ENCODE measurements around the gene ACAA1. TPM values are rescaled to one million over a fixed set of nuclear protein-coding genes. Genes with fewer than 3 reads are reported as not detected.

ACAA1 gene
- total RNA-seq, 1 experiment from 2014 or later, result 58.9 TPM

DNA sequence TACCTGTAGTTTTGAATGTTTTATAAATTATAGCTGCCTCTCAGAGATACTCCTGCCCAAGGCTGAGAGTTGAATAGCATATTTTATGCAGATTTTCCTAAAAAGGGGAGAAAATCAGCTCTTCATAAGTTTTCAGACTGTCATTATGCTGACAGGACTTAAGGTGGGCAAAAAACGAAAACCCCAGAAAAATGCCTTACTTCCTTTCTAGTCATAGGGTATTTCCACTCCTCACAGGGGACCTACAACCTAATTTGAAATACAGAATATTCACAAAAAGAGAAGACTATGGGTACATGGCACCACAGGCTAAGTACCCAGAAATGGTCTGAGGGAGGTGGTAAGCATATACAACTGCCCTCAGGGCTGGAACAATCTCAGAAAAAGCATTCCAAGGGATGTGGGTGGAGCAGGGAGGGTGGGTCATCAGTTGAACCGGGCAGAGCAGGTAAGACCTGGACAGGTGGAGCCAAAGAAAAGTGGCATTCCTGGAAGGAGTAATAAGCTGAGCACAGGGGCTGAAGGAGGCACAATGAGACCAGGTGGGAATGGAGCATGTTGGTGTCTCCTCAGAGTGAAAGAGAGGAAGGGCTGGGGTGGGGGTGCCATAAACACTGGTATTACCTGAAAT is 17.8 kb upstream of the ACAA1 start:
- no peak for TF ChIP-seq EZH2 (IDR thresholded peaks at IDR 0.05; ENCODE audit: low read depth)
- TF ChIP-seq, protein P1, sequence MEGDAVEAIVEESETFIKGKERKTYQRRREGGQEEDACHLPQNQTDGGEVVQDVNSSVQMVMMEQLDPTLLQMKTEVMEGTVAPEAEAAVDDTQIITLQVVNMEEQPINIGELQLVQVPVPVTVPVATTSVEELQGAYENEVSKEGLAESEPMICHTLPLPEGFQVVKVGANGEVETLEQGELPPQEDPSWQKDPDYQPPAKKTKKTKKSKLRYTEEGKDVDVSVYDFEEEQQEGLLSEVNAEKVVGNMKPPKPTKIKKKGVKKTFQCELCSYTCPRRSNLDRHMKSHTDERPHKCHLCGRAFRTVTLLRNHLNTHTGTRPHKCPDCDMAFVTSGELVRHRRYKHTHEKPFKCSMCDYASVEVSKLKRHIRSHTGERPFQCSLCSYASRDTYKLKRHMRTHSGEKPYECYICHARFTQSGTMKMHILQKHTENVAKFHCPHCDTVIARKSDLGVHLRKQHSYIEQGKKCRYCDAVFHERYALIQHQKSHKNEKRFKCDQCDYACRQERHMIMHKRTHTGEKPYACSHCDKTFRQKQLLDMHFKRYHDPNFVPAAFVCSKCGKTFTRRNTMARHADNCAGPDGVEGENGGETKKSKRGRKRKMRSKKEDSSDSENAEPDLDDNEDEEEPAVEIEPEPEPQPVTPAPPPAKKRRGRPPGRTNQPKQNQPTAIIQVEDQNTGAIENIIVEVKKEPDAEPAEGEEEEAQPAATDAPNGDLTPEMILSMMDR (conservative IDR thresholded peaks at IDR 0.05), result no peak
- Histone ChIP-seq H4K20me1 (ENCODE audit: insufficient read depth) (no peaks in the 10 kb centered on the region), H2AFZ (no peak overlapping the region), H3K27me3 (ENCODE audit: insufficient read depth, low read depth) (no peaks in the 10 kb centered on the region), H3K9me3 (ENCODE audit: insufficient read depth, low read depth) (no peaks in the 10 kb centered on the region), H3K4me1 (replicated peaks; ENCODE audit: insufficient read depth) (peaks cover 73% of the 10 kb centered on the region), H3K9me2 (ENCODE audit: insufficient read depth) (no peaks in the 10 kb centered on the region), H3K36me3 (ENCODE audit: low read depth) (no peaks in the 10 kb centered on the region), H3K4me3 (peak overlapping the region; percentile 3; the same call in 1 of the 2 replicates), H3K4me2 (peak overlapping the region; percentile 71), H3K27ac (peak overlapping the region; percentile 92), H3K79me2 (ENCODE audit: low read depth) (no peaks in the 10 kb centered on the region), H3F3A (ENCODE audit: insufficient read depth, low read depth) (peaks cover 48% of the 10 kb centered on the region)
- intact Hi-C loops (cut with micrococcal nuclease; ENCODE audit: unreplicated experiment), result loop anchor here (1.0 to 5.0 kb wide), 3 partner anchors 10 to 207 kb away; partner anchors contain the start of gene ACAA1
- DNase-seq, result peak; percentile 78 to 86
- ChIA-PET CTCF (interaction anchor here (1.1 kb wide), 1 partner anchor 18 kb away, joined by 3 read pairs; the partner anchor contains the start of gene ACAA1), POLR2A (ENCODE audit: unreplicated experiment) (interaction anchor here (0.6 to 0.7 kb wide), 6 partner anchors 9 to 997 kb away, joined by 5 to 8 read pairs (median 6); partner anchors contain the start of genes ACAA1 and OXSR1)
- BruUV-seq (replicated peaks), result TSS peak; percentile 67

DNA sequence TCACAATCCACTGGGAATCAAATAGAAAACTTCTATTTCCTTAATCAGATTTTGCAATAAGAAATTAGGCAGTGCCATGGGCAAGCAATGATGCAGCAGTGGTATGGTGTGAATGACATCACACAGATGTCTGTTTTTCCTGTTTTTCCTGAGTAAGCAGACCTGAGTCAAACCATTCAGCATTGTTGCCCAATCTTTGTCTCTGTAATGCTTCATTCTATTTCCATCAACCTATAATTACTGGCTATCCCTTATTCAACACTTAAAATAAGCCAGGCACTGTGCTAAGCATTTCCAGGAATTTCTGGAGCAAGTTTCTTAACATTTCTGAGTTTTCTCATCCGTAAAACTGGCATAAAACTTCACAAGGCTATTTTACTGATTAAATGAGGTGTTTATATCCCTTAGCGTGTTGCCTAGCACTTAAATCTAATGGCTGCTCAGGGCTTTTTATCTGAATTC is 17.1 kb upstream of the ACAA1 start:
- Histone ChIP-seq H4K20me1 (ENCODE audit: insufficient read depth) (no peaks in the 10 kb centered on the region), H3K4me1 (replicated peaks; ENCODE audit: insufficient read depth) (peaks cover 73% of the 10 kb centered on the region), H3K4me3 (peak overlapping the region; percentile 3; the same call in 1 of the 2 replicates), H3K9me3 (ENCODE audit: insufficient read depth, low read depth) (no peaks in the 10 kb centered on the region), H3K79me2 (ENCODE audit: low read depth) (no peaks in the 10 kb centered on the region), H3F3A (ENCODE audit: insufficient read depth, low read depth) (peaks cover 46% of the 10 kb centered on the region), H3K4me2 (peak overlapping the region; percentile 71), H3K27ac (peak overlapping the region; percentile 92), H3K27me3 (ENCODE audit: insufficient read depth, low read depth) (no peaks in the 10 kb centered on the region), H2AFZ (no peak overlapping the region), H3K9me2 (ENCODE audit: insufficient read depth) (no peaks in the 10 kb centered on the region), H3K36me3 (ENCODE audit: low read depth) (no peaks in the 10 kb centered on the region)
- ChIA-PET POLR2A (ENCODE audit: unreplicated experiment) (interaction anchor here (0.6 to 0.7 kb wide), 4 partner anchors 11 to 909 kb away, joined by 3 to 7 read pairs (median 6); partner anchors contain the start of gene OXSR1), CTCF (interaction anchor here (1.0 to 1.1 kb wide), 2 partner anchors 10 to 17 kb away, joined by 3 to 6 read pairs; partner anchors contain the start of gene ACAA1)
- peak; percentile 42 to 97 for DNase-seq
- BruUV-seq (replicated peaks), result no TSS peak
- no peak for TF ChIP-seq EZH2 (IDR thresholded peaks at IDR 0.05; ENCODE audit: low read depth)
- TF ChIP-seq, protein P1 (conservative IDR thresholded peaks at IDR 0.05), result no peak
- intact Hi-C loops (cut with micrococcal nuclease; ENCODE audit: unreplicated experiment), result loop anchor here (1.0 to 5.0 kb wide), 3 partner anchors 10 to 207 kb away; partner anchors contain the start of gene ACAA1

DNA sequence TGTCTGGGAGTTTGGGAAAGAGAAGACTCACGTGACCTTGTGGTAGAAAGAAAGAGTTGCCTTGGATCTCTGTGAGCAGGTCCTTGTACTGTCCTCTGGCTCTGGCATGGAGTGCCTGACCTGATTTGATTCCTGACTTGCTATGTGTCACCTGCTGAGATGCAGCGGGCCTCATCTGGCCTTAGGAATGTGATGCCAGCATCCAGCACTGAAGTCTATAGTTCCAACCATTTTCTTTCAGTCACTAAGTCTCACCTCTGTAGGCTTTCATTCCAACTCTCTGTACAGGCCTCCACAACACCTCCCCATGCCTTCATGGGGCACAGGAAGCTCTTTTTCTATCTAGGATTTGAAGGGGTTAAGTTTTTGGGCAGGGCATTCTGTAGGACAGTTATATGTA is 16.3 kb upstream of the ACAA1 start:
- POLR2A ChIA-PET (ENCODE audit: unreplicated experiment), result interaction anchor here (0.6 kb wide), 1 partner anchor 12 kb away, joined by 3 read pairs; the partner anchor contains the start of gene OXSR1
- peak overlapping the region; percentile 71 for H3K4me2 ChIP-seq
- peak overlapping the region; percentile 92 for H3K27ac ChIP-seq

More for the DNA sequence above, 16.3 kb upstream of the ACAA1 start:
- BruUV-seq (replicated peaks), result no TSS peak
- Histone ChIP-seq H3K4me1 (replicated peaks; ENCODE audit: insufficient read depth) (peaks cover 72% of the 10 kb centered on the region), H3K27me3 (ENCODE audit: insufficient read depth, low read depth) (no peaks in the 10 kb centered on the region), H2AFZ (no peak overlapping the region), H3K79me2 (ENCODE audit: low read depth) (no peaks in the 10 kb centered on the region), H4K20me1 (ENCODE audit: insufficient read depth) (no peaks in the 10 kb centered on the region), H3K9me3 (ENCODE audit: insufficient read depth, low read depth) (no peaks in the 10 kb centered on the region), H3K9me2 (ENCODE audit: insufficient read depth) (no peaks in the 10 kb centered on the region), H3F3A (ENCODE audit: insufficient read depth, low read depth) (peaks cover 44% of the 10 kb centered on the region), H3K36me3 (ENCODE audit: low read depth) (no peaks in the 10 kb centered on the region), H3K4me3 (no peak overlapping the region)
- intact Hi-C loops (cut with micrococcal nuclease; ENCODE audit: unreplicated experiment), result loop anchor here (5.0 kb wide), 1 partner anchor 206 kb away; no protein-coding TSS in a partner anchor
- DNase-seq, result no peak
- TF ChIP-seq, protein P1 (conservative IDR thresholded peaks at IDR 0.05), result no peak
- no peak for TF ChIP-seq EZH2 (IDR thresholded peaks at IDR 0.05; ENCODE audit: low read depth)
- CTCF ChIA-PET, result interaction anchor here (1.0 kb wide), 1 partner anchor 11 kb away, joined by 6 read pairs; no protein-coding TSS in a partner anchor
